Lung (tissue), 13 donors: Measurements from ENCODE around the gene TEKT5. TPM values are rescaled to one million over a fixed set of nuclear protein-coding genes. Genes with fewer than 3 reads are reported as not detected.

Experiments
- ATAC-seq: fragments of 200-7000 bp; cut with Tn5 transposase; one replicate; pipeline ENCODE4 v1.9.1; 2020; ENCODE audit warnings: moderate number of reproducible peaks; ENCODE audit not compliant: insufficient read depth, low FRiP score
- DNase-seq, 3 donors: peaks; one replicate each; pipeline ENCODE4 v3.0.0-alpha.2; 2013 to 2017
- H3K27ac ChIP-seq, 2 donors: one replicate each; pipeline ENCODE4 v1.5.1; 2013; ENCODE audit warnings: mild to moderate bottlenecking in 2 of 2, moderate library complexity in 2 of 2, control low read depth in 1 of 2, inconsistent platforms in 1 of 2, low read depth in 1 of 2, low read length in 1 of 2
- H3K27me3 ChIP-seq, 3 donors: one replicate each; pipeline ENCODE4 v1.5.1; 2013; ENCODE audit warnings: low read length in 2 of 3; ENCODE audit not compliant: control insufficient read depth in 3 of 3, insufficient read depth in 3 of 3
- H3K36me3 ChIP-seq, 4 donors: one replicate each; pipeline ENCODE4 v1.5.1; 2013; ENCODE audit warnings: low read length in 4 of 4, mild to moderate bottlenecking in 1 of 4, moderate library complexity in 1 of 4; ENCODE audit not compliant: control insufficient read depth in 4 of 4, insufficient read depth in 4 of 4
- H3K4me1 ChIP-seq, 5 donors: one replicate each; pipeline ENCODE4 v1.5.1; 2013; ENCODE audit warnings: low read length in 5 of 5, mild to moderate bottlenecking in 2 of 5, moderate library complexity in 1 of 5; ENCODE audit not compliant: control insufficient read depth in 5 of 5, insufficient read depth in 5 of 5
- H3K4me3 ChIP-seq: one replicate; pipeline ENCODE4 v1.5.1; 2013; ENCODE audit warnings: mild to moderate bottlenecking, control low read depth, moderate library complexity
- H3K9ac ChIP-seq, 2 donors: one replicate each; pipeline ENCODE4 v1.5.1; 2013; ENCODE audit warnings: low read length in 2 of 2, control low read depth in 1 of 2; ENCODE audit not compliant: insufficient read depth in 1 of 2
- H3K9me3 ChIP-seq, 4 donors: one replicate each; pipeline ENCODE4 v1.5.1; 2013; ENCODE audit warnings: low read length in 3 of 4, mild to moderate bottlenecking in 1 of 4, moderate library complexity in 1 of 4; ENCODE audit not compliant: control insufficient read depth in 4 of 4, insufficient read depth in 3 of 4
- WGBS, 2 donors: extraction: QIAGEN DNeasy Blood & Tissue Kit; methylation state at CpG; one replicate each; pipeline ENCODE4 v1.1.7; 2013; 5-methylcytosine and 5-hydroxymethylcytosine counted together
- polyA plus RNA-seq, 2 donors: library from polyadenylated mRNA; stranded (reverse); fragments of 200-250 nt; gene quantifications; one replicate each; pipeline ENCODE4 v1.2.1, GENCODE V29; 2013
- small RNA-seq: library from RNA; depleted of rRNA; stranded (forward); fragments of <200 nt; gene quantifications from one replicate; pipeline ENCODE3, GENCODE V24; 2014; ENCODE audit warnings: low replicate concordance
- total RNA-seq, 2 donors: library from RNA; depleted of rRNA in 1 of 2; stranded (reverse); fragments of >200 nt in 1 of 2; gene quantifications; one replicate each; pipeline ENCODE4 v1.2.1, GENCODE V29; 2014 to 2021
- TF ChIP-seq, protein P1 (sequence below): IDR thresholded peaks from 2 replicates; pipeline ENCODE4 v1.5.1; 2012; ENCODE audit warnings: mild to moderate bottlenecking; ENCODE audit errors: control extremely low read depth, extremely low read depth
- donor health status: control.
- donor health status: control.
- donor health status: Bipolar disorder and iron deficiency.
- donor health status: healthy.
- donor health status: DM: yes; HTN: yes; CAD: no.

The TEKT5 gene
- total and polyA plus RNA-seq, 4 donors = 0.13 to 0.34 (median 0.29) TPM

DNA sequence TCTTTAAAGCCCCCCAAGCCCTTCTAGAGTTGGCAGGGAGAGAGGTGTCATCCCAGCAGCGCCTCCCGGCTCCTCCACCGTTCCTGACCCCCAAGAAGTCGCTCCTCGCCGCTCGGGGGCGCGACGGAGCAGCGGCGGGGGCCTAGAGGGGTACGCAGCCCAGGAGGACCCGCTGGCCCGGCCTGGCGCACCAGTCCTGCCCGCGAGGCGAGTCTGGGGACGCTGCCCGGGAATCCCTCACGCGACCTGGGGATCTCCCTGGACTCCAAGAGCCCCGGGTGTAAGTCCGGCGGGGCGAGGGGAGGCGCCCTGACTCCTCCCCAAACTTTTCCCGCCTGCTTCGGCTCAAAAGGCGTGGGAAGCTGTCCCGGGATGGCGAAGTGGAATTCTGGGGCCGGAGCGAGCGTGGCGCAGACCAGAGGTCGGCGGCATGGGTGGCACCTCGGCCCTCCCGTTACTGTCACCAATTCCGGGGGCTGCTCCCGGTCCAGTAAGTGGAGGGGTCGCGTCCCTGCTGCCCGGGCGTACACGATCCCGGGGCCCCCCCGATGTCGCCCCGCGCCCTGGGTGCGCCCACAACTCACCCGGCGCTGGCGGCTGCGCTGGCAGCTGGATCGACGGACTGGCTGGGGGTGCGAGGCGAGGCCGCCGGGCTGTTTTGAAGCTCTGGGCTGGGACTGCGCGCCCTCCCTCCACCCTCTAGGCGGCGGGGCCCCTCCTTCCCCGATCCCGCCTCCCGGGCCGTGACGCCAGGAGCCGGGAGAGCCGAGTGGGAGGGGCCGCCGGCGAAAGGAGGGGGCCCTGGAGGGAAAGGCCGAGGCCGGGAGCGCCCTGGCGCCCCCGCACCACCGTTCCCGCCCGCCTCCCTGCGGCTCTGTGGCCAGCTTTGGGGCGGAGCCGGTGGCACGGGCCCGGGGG lies 114.5 kb downstream of the TEKT5 start, which contains the start of gene EMP2:
EMP2 (minus strand) TSS at position 634 of the 918 bp plus-strand sequence. CDS start 32,981 bp downstream, outside the sequence.
- peak within 1 kb of the TSS; percentile 78 for H3K4me3 ChIP-seq
- peak within 1 kb of the TSS; percentile 80 to 87 for H3K9ac ChIP-seq
- H3K4me1 ChIP-seq = peaks cover 9 to 36% (median 18%) of the 10 kb centered on the region in 5 donors
- H3K9me3 ChIP-seq = peaks cover 0 to 2% (median 0%) of the 10 kb centered on the region in 4 donors
- H3K27me3 ChIP-seq = no peaks in the 10 kb centered on the region
- ATAC-seq (peak; percentile 86), DNase-seq (peak; percentile 88 to 92 (median 90))
- H3K27ac ChIP-seq = peak within 1 kb of the TSS; percentile 96
- 0 to 1% methylated on average over 70 to 91 of the region's 91 CpGs for WGBS, 2 donors
- TF ChIP-seq, protein P1, sequence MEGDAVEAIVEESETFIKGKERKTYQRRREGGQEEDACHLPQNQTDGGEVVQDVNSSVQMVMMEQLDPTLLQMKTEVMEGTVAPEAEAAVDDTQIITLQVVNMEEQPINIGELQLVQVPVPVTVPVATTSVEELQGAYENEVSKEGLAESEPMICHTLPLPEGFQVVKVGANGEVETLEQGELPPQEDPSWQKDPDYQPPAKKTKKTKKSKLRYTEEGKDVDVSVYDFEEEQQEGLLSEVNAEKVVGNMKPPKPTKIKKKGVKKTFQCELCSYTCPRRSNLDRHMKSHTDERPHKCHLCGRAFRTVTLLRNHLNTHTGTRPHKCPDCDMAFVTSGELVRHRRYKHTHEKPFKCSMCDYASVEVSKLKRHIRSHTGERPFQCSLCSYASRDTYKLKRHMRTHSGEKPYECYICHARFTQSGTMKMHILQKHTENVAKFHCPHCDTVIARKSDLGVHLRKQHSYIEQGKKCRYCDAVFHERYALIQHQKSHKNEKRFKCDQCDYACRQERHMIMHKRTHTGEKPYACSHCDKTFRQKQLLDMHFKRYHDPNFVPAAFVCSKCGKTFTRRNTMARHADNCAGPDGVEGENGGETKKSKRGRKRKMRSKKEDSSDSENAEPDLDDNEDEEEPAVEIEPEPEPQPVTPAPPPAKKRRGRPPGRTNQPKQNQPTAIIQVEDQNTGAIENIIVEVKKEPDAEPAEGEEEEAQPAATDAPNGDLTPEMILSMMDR = peak; percentile 2
- peaks cover 0 to 2% (median 0%) of the 10 kb centered on the region in 4 donors for H3K36me3 ChIP-seq

- ATAC-seq = peak; percentile 0
- no peaks in the 10 kb centered on the region for H3K27me3 ChIP-seq
- peak overlapping the region; percentile 96 for H3K27ac ChIP-seq
- 16 to 32% methylated on average over 6 of the region's 6 CpGs for WGBS, 2 donors
- peaks cover 9 to 36% (median 22%) of the 10 kb centered on the region in 5 donors for H3K4me1 ChIP-seq
- H3K36me3 ChIP-seq = peaks cover 0 to 2% (median 0%) of the 10 kb centered on the region in 4 donors
- TF ChIP-seq, protein P1 = no peak
- peaks cover 0 to 2% (median 0%) of the 10 kb centered on the region in 4 donors for H3K9me3 ChIP-seq
- no peak for DNase-seq
- peak overlapping the region; percentile 78 for H3K4me3 ChIP-seq
- peak overlapping the region; percentile 71 to 80 for H3K9ac ChIP-seq
Observed at GRCh38 chr16:10579575-10579964, 115.2 kb downstream of the TEKT5 start.

DNA sequence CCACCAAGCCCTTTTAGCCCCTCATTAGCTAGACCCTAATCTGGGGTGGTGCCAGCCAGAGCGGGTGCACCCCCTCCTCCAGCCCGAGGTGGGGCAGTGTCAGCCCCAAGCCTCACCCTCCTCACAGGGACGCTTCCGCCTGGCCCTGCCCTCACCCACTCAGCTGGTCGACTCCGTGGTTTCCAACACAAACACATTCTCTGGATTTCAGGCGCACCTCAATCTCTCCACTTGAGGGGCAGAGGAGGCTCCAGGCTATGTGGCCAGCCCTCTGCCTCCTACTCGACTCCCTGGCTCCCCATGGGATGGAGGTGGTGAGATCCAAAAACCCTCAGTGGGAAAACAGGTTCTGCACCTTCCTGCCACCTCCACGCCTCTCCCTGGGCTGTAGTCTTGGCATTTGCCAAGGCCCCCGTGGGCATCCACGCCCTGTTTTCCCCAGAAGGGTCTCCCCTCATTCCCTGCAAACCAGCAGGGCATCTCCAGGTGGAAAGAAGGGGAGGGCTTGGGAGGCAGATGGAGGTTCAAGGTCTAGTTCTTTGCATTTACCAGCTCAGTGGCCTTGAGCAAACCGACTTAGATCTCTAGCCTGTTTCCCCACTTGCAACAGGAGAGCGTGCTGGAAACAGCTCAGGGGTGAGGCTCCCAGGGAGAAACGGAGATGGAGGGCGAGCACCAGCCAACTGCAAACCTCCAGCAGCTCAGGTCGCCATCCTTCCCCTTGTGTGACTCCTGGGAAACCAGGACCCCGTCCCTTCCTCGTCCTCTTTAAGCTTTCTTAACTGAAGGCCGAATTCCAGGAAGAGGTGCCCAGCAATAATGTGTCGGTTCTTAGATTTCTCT lies 116.0 kb downstream of the TEKT5 start:
- DNase-seq = peak; percentile 43 to 65 (median 61)
- ATAC-seq = peak; percentile 27
- no peaks in the 10 kb centered on the region for H3K27me3 ChIP-seq
- H3K4me1 ChIP-seq = peaks cover 9 to 36% (median 22%) of the 10 kb centered on the region in 5 donors
- peak overlapping the region; percentile 47 to 95 for H3K27ac ChIP-seq
- H3K4me3 ChIP-seq = peak overlapping the region; percentile 17
- 41 to 63% methylated on average over 20 of the region's 20 CpGs for WGBS, 2 donors
- peak overlapping the region in 1 of 2 donors; percentile 8 for H3K9ac ChIP-seq
- peaks cover 0 to 2% (median 0%) of the 10 kb centered on the region in 4 donors for H3K36me3 ChIP-seq
- TF ChIP-seq, protein P1 = no peak
- H3K9me3 ChIP-seq = peaks cover 0 to 2% (median 0%) of the 10 kb centered on the region in 4 donors

Small RNA genes within 50 kb of the gene (small RNA-seq; reads per million reads assigned to genes)
- gene MTND4LP24 (not detected), gene MTND6P33 (not detected)

Other genes with a start within 250 kb of the TEKT5 start
- 100 to 1,000 TPM; 124 to 286 TPM for gene EMP2, start 114.3 kb downstream of the TEKT5 start, total RNA-seq
- 100 to 1,000 TPM in 1 of 2 donors, 10 to 100 TPM in 1; 74.3 to 110 TPM for gene EMP2, start 114.3 kb downstream of the TEKT5 start, polyA plus RNA-seq
- 10 to 100 TPM; 28.4 to 39.7 TPM for gene NUBP1, start 48.9 kb upstream of the TEKT5 start, total RNA-seq
- 10 to 100 TPM; 42.4 to 44.2 TPM for gene NUBP1, start 48.9 kb upstream of the TEKT5 start, polyA plus RNA-seq
- gene TVP23A, start 123.9 kb upstream of the TEKT5 start, total RNA-seq = 1 to 10 TPM in 1 of 2 donors, under 1 TPM in 1; 0.25 to 6.1 TPM
- under 1 TPM; 0.22 to 0.25 TPM for gene TVP23A, start 123.9 kb upstream of the TEKT5 start, polyA plus RNA-seq
- gene CIITA, start 182.3 kb upstream of the TEKT5 start, total RNA-seq = 10 to 100 TPM; 24.1 to 59.6 TPM
- 10 to 100 TPM; 11.5 to 29.1 TPM for gene CIITA, start 182.3 kb upstream of the TEKT5 start, polyA plus RNA-seq
- gene DEXI, start 247.5 kb upstream of the TEKT5 start, total RNA-seq = 10 to 100 TPM; 19.5 to 35.5 TPM
- gene DEXI, start 247.5 kb upstream of the TEKT5 start, polyA plus RNA-seq = 10 to 100 TPM; 22.1 to 33.9 TPM
- 10 to 100 TPM; 38.1 to 44.4 TPM for gene CLEC16A, start 249.6 kb upstream of the TEKT5 start, total RNA-seq
- gene CLEC16A, start 249.6 kb upstream of the TEKT5 start, polyA plus RNA-seq = 10 to 100 TPM; 14.3 to 14.7 TPM